Endothelial cell of umbilical vein (primary cell): ENCODE data around the gene ABCB7.

Source experiments
- CTCF ChIP-seq, 2 donors: IDR thresholded peaks; 1 replicate in 1 of 2; 2 replicates in 1 of 2; pipeline ENCODE4 v1.5.1; 2011; ENCODE audit warnings: low read length in 2 of 2, mild to moderate bottlenecking in 2 of 2, moderate library complexity in 2 of 2, control low read depth in 1 of 2, inconsistent platforms in 1 of 2, low read depth in 1 of 2; ENCODE audit not compliant: insufficient read depth in 1 of 2; ENCODE audit errors: extremely low read depth in 1 of 2
- FOS ChIP-seq: IDR thresholded peaks from 2 replicates; pipeline ENCODE4 v1.6.1; 2011; ENCODE audit warnings: mild to moderate bottlenecking, low read length, moderate library complexity, borderline replicate concordance; ENCODE audit not compliant: insufficient read depth
- MAX ChIP-seq: IDR thresholded peaks from 2 replicates; pipeline ENCODE4 v1.6.1; 2011; ENCODE audit not compliant: insufficient read depth, insufficient read length
- POLR2A ChIP-seq: IDR thresholded peaks from 2 replicates; pipeline ENCODE4 v1.6.1; 2012; ENCODE audit warnings: low read depth, mild to moderate bottlenecking, control low read depth, low read length

GRCh38 chrX:75084757-75085156 is 71.3 kb downstream of the ABCB7 start:
- TF ChIP-seq CTCF (IDR thresholded peaks at IDR 0.05; ENCODE audit: extremely low read depth in 1 of 2, insufficient read depth in 1 of 2, low read depth in 1 of 2, low read length in 2 of 2): no peak
- TF ChIP-seq POLR2A: no peak
- TF ChIP-seq MAX: no peak
- no peak for TF ChIP-seq FOS
